ENCODE data around the gene GPR152. TPM values are rescaled to one million over a fixed set of nuclear protein-coding genes. Genes with fewer than 3 reads are reported as not detected.

The GPR152 gene
- total RNA-seq, 5 donors from 2014 or later (not counting 1 experiment from before 2014, with no cell fraction given), result 0.19 TPM; not detected in 4

DNA sequence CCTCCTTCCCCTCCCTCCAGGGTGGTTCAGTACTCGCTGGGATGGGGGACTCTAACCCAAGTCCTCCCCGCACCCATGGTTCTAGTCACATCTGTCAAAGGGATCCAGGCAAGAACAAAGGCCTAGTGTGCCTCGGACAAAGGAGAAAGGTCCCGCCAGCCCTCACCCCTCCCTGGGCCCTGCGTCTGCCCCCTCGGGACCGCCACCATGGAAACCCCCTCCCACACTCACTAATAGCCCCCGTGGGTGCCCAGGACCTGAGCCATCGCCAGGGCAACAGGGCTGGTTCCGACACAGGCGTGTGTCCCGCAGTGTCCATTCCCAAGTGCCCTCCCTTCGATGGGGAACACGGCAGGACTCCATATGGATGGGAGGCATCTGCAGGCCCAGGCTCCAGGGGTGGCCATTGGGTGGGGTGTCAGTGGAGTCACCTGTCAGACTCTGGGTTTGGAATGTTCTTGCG is 42.1 kb downstream of the GPR152 start:
- 76% methylated on average over 8 of the region's 15 CpGs for WGBS (ENCODE audit: insufficient coverage)
- Histone ChIP-seq H3K9me3 (no peaks in the 10 kb centered on the region), H3K27ac (ENCODE audit: low read length) (peak overlapping the region; percentile 74), H3K4me1 (ENCODE audit: control insufficient read depth in 1 of 2, extremely low read depth in 1 of 2, insufficient read depth in 2 of 2, low read length in 2 of 2) (peaks cover 70 to 100% of the 10 kb centered on the region in 2 experiments), H3K4me3 (ENCODE audit: control insufficient read depth in 1 of 2, extremely low read depth in 1 of 2, low read length in 1 of 2) (peak overlapping the region; percentile 63 to 100), H3K27me3 (replicated peaks in 1 of 2; ENCODE audit: control insufficient read depth in 2 of 2, extremely low read depth in 1 of 2, insufficient read depth in 2 of 2, low read length in 1 of 2) (no peaks in the 10 kb centered on the region), H3K36me3 (ENCODE audit: control insufficient read depth in 2 of 2, extremely low read depth in 1 of 2, insufficient read depth in 1 of 2, low read length in 1 of 2) (peaks cover 8 to 38% of the 10 kb centered on the region in 2 donors)
- peak overlapping the region; percentile 97 for H3K27ac Mint-ChIP-seq
- H3K27me3 Mint-ChIP-seq, result no peaks in the 10 kb centered on the region
- DNase-seq, result peak in 1 of 35 experiments; percentile 18
- peaks cover 11% of the 10 kb centered on the region for H3K36me3 Mint-ChIP-seq
- peak overlapping the region; percentile 51 to 97 (median 64) for H3K4me3 Mint-ChIP-seq
- CTCF ChIA-PET, result no interaction called here
- H3K4me1 Mint-ChIP-seq, result peaks cover 82 to 90% (median 82%) of the 10 kb centered on the region in 3 donors
- H3K9me3 Mint-ChIP-seq, result no peaks in the 10 kb centered on the region
- no peak for ATAC-seq (replicated peaks in 1 of 4)
- POLR2A ChIA-PET, result no interaction called here

DNA sequence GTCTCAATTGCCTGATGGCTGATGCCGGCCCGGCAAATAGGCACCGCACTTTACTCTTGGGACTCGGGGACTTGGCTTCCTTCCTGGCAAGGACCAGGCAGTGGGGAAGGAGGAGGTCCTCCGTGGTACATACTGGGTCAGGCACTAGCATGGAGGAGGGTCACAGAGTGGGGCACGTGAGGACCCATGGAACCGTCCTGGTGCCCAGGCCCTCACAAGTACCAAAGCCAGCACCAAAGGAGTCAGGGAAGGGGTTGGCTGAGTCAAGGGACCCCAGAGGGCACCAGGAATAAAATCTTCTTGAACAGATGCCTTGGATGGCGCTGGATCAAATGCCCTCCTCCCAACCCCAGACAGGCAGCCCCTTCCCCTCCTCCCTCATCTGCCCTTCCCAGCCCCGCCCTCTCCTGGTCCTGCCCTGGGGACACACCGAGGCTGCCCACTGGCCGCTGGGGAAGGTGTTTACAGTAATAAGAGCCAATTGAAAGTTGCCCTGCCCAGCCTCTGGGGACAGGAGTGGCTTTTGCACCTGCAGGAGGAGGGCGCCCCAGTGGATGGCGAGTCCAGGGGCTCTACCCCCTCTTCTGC is 42.7 kb downstream of the GPR152 start:
- Mint-ChIP-seq H3K36me3 (peaks cover 11% of the 10 kb centered on the region), H3K9me3 (no peaks in the 10 kb centered on the region), H3K4me1 (peaks cover 83 to 92% (median 84%) of the 10 kb centered on the region in 3 donors), H3K27ac (peak overlapping the region; percentile 97), H3K4me3 (peak overlapping the region; percentile 76 to 97 (median 76)), H3K27me3 (no peaks in the 10 kb centered on the region)
- H3K4me3 ChIP-seq (ENCODE audit: control insufficient read depth in 1 of 2, extremely low read depth in 1 of 2, low read length in 1 of 2), result peak overlapping the region; percentile 63 to 100
- 0% methylated on average over 6 of the region's 13 CpGs for WGBS (ENCODE audit: insufficient coverage)
- no peaks in the 10 kb centered on the region for H3K9me3 ChIP-seq
- H3K27ac ChIP-seq (ENCODE audit: low read length), result peak overlapping the region; percentile 74
- no peaks in the 10 kb centered on the region for H3K27me3 ChIP-seq (replicated peaks in 1 of 2; ENCODE audit: control insufficient read depth in 2 of 2, extremely low read depth in 1 of 2, insufficient read depth in 2 of 2, low read length in 1 of 2)
- H3K36me3 ChIP-seq (ENCODE audit: control insufficient read depth in 2 of 2, extremely low read depth in 1 of 2, insufficient read depth in 1 of 2, low read length in 1 of 2), result peaks cover 10 to 43% of the 10 kb centered on the region in 2 donors
- POLR2A ChIA-PET, result no interaction called here
- ATAC-seq (replicated peaks in 1 of 4), result no peak
- CTCF ChIA-PET, result no interaction called here
- peaks cover 67 to 100% of the 10 kb centered on the region in 2 experiments for H3K4me1 ChIP-seq (ENCODE audit: control insufficient read depth in 1 of 2, extremely low read depth in 1 of 2, insufficient read depth in 2 of 2, low read length in 2 of 2)
- peak in 2 of 35 experiments; percentile 16 to 28 for DNase-seq

DNA sequence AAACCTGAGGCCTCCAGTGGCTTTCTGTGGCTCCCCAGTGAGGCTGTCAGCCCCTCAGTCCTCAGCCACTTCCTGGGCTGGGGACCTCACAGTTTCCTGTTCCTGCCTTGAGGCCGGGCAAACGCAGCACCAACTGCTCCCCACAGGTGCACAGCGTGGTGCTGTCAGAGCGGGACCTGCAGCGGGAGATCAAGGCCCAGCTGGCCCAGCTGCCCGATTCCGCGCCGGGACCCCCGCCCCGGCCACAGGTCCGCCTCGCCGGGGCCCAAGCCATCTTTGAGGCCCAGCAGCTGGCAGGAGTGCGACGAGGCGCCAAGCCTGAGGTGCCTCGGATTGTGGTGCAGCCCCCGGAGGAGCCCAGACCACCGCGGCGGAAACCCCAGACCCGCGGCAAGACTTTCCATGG is 43.3 kb downstream of the GPR152 start:
- ChIA-PET CTCF (no interaction called here), POLR2A (interaction anchor here in 1 of 2 donors (1.3 kb wide), 1 partner anchor 28 kb away, joined by 4 read pairs; the partner anchor contains the start of gene PTPRCAP)
- H3K4me3 ChIP-seq (ENCODE audit: control insufficient read depth in 1 of 2, extremely low read depth in 1 of 2, low read length in 1 of 2), result peak overlapping the region; percentile 63 to 100
- H3K27ac ChIP-seq (ENCODE audit: low read length), result peak overlapping the region; percentile 74
- H3K4me1 ChIP-seq (ENCODE audit: control insufficient read depth in 1 of 2, extremely low read depth in 1 of 2, insufficient read depth in 2 of 2, low read length in 2 of 2), result peaks cover 66 to 99% of the 10 kb centered on the region in 2 experiments
- WGBS (ENCODE audit: insufficient coverage), result 0% methylated on average over 24 of the region's 24 CpGs
- H3K27me3 ChIP-seq (replicated peaks in 1 of 2; ENCODE audit: control insufficient read depth in 2 of 2, extremely low read depth in 1 of 2, insufficient read depth in 2 of 2, low read length in 1 of 2), result no peaks in the 10 kb centered on the region
- H3K27me3 Mint-ChIP-seq, result no peaks in the 10 kb centered on the region
- H3K9me3 Mint-ChIP-seq, result no peaks in the 10 kb centered on the region
- no peaks in the 10 kb centered on the region for H3K9me3 ChIP-seq
- DNase-seq (peak; percentile 60 to 84 (median 73)), ATAC-seq (replicated peaks in 1 of 4) (peak; percentile 76 to 81 (median 78))
- peaks cover 10 to 44% of the 10 kb centered on the region in 2 donors for H3K36me3 ChIP-seq (ENCODE audit: control insufficient read depth in 2 of 2, extremely low read depth in 1 of 2, insufficient read depth in 1 of 2, low read length in 1 of 2)
- peak overlapping the region; percentile 97 for H3K27ac Mint-ChIP-seq
- H3K4me1 Mint-ChIP-seq, result peaks cover 85 to 93% (median 88%) of the 10 kb centered on the region in 3 donors
- H3K36me3 Mint-ChIP-seq, result peaks cover 15% of the 10 kb centered on the region
- peak overlapping the region; percentile 92 to 97 (median 96) for H3K4me3 Mint-ChIP-seq

DNA sequence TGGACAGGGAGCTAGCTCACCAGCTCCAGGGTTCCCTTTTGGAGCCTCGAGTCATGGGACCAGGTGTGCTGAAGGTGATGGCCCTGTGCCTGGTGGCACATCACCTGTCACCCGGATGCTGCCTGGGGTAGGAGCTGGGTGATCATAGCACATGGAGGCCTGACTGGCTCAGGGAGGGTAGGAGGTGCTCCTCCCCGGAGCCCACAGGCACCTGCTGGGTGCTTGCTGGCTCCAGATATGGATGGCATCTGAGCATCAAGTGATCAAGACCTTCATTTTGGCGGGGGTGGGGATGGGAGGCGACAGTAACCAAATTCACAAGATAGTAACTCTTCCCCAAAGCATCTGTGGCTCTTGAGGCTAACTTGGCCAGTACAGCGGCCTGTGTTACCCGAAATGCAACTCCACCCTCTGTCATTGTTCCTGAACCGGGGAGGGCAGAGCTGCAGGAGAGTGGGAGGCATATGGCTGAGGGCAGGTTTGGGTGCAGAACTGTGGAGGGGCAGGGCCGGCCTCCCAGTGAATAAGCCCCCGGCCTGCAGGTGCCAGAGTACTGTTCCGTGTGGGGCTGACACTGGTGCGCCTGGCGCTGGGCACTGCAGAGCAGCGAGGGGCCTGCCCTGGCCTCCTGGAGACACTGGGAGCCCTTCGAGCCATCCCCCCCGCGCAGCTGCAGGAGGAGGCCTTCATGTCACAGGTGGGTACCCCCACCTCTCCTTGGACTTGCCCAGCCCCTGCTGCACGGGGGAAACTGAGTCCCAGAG is 43.9 kb downstream of the GPR152 start:
- peak overlapping the region; percentile 92 to 97 (median 96) for H3K4me3 Mint-ChIP-seq
- H3K27ac Mint-ChIP-seq, result peak overlapping the region; percentile 96
- no peaks in the 10 kb centered on the region for H3K9me3 ChIP-seq
- H3K27ac ChIP-seq (ENCODE audit: low read length), result peak overlapping the region; percentile 74
- peaks cover 15% of the 10 kb centered on the region for H3K36me3 Mint-ChIP-seq
- DNase-seq, result peak in 3 of 35 experiments; percentile 26 to 48 (median 34)
- no peaks in the 10 kb centered on the region for H3K27me3 ChIP-seq (replicated peaks in 1 of 2; ENCODE audit: control insufficient read depth in 2 of 2, extremely low read depth in 1 of 2, insufficient read depth in 2 of 2, low read length in 1 of 2)
- 0% methylated on average over 12 of the region's 18 CpGs for WGBS (ENCODE audit: insufficient coverage)
- no peaks in the 10 kb centered on the region for H3K9me3 Mint-ChIP-seq
- H3K4me1 Mint-ChIP-seq, result peaks cover 85 to 91% (median 86%) of the 10 kb centered on the region in 3 donors
- peak overlapping the region; percentile 63 to 100 for H3K4me3 ChIP-seq (ENCODE audit: control insufficient read depth in 1 of 2, extremely low read depth in 1 of 2, low read length in 1 of 2)
- peaks cover 66 to 96% of the 10 kb centered on the region in 2 experiments for H3K4me1 ChIP-seq (ENCODE audit: control insufficient read depth in 1 of 2, extremely low read depth in 1 of 2, insufficient read depth in 2 of 2, low read length in 2 of 2)
- H3K36me3 ChIP-seq (ENCODE audit: control insufficient read depth in 2 of 2, extremely low read depth in 1 of 2, insufficient read depth in 1 of 2, low read length in 1 of 2), result peaks cover 10 to 44% of the 10 kb centered on the region in 2 donors
- ATAC-seq (replicated peaks in 1 of 4), result peak; percentile 1 to 17 (median 2)
- H3K27me3 Mint-ChIP-seq, result no peaks in the 10 kb centered on the region
- CTCF ChIA-PET, result no interaction called here
- POLR2A ChIA-PET, result interaction anchor here in 1 of 2 donors (1.3 kb wide), 1 partner anchor 29 kb away, joined by 4 read pairs; the partner anchor contains the start of gene PTPRCAP

- ChIA-PET POLR2A (interaction anchor here in 1 of 2 donors (1.3 kb wide), 1 partner anchor 30 kb away, joined by 4 read pairs; the partner anchor contains the start of gene PTPRCAP), CTCF (no interaction called here)
- peak overlapping the region; percentile 92 to 97 (median 96) for H3K4me3 Mint-ChIP-seq
- WGBS (ENCODE audit: insufficient coverage), result 10% methylated on average over 6 of the region's 12 CpGs
- H3K36me3 Mint-ChIP-seq, result peaks cover 15% of the 10 kb centered on the region
- Histone ChIP-seq H3K9me3 (no peaks in the 10 kb centered on the region), H3K27me3 (replicated peaks in 1 of 2; ENCODE audit: control insufficient read depth in 2 of 2, extremely low read depth in 1 of 2, insufficient read depth in 2 of 2, low read length in 1 of 2) (no peaks in the 10 kb centered on the region), H3K36me3 (ENCODE audit: control insufficient read depth in 2 of 2, extremely low read depth in 1 of 2, insufficient read depth in 1 of 2, low read length in 1 of 2) (peaks cover 10 to 44% of the 10 kb centered on the region in 2 donors), H3K27ac (ENCODE audit: low read length) (peak overlapping the region; percentile 74), H3K4me3 (ENCODE audit: control insufficient read depth in 1 of 2, extremely low read depth in 1 of 2, low read length in 1 of 2) (peak overlapping the region; percentile 53 to 100), H3K4me1 (ENCODE audit: control insufficient read depth in 1 of 2, extremely low read depth in 1 of 2, insufficient read depth in 2 of 2, low read length in 2 of 2) (peaks cover 58 to 96% of the 10 kb centered on the region in 2 experiments)
- H3K4me1 Mint-ChIP-seq, result peaks cover 84 to 90% (median 85%) of the 10 kb centered on the region in 3 donors
- peak overlapping the region; percentile 96 for H3K27ac Mint-ChIP-seq
- H3K27me3 Mint-ChIP-seq, result no peaks in the 10 kb centered on the region
- ATAC-seq (replicated peaks in 1 of 4) (no peak), DNase-seq (no peak)
- H3K9me3 Mint-ChIP-seq, result no peaks in the 10 kb centered on the region
Observed at GRCh38 chr11:67407688-67408163, 44.8 kb downstream of the GPR152 start.

Data from T-cell (primary cell).